HUES6 (cell line): ENCODE data around the gene WDR37.
"Not testable (repeated sequence)": the region's sequence is repeated elsewhere in the genome, so short reads cannot be mapped to it uniquely, and the experiment has no call there.

Source experiments
- H3K27ac ChIP-seq: 2 replicates; pipeline ENCODE4 v1.7.0; 2013; ENCODE audit warnings: low read depth, mild to moderate bottlenecking, low read length, inconsistent platforms
- H3K27me3 ChIP-seq: 2 replicates; pipeline ENCODE4 v1.6.1; 2013; ENCODE audit warnings: low read length; ENCODE audit not compliant: control insufficient read depth, insufficient read depth
- H3K36me3 ChIP-seq: 2 replicates; pipeline ENCODE4 v1.6.1; 2013; ENCODE audit warnings: low read length; ENCODE audit not compliant: control insufficient read depth, insufficient read depth
- H3K4me1 ChIP-seq: 2 replicates; pipeline ENCODE4 v1.6.1; 2013; ENCODE audit warnings: low read length; ENCODE audit not compliant: control insufficient read depth, insufficient read depth
- H3K4me3 ChIP-seq: 2 replicates; pipeline ENCODE4 v1.5.1; 2013; ENCODE audit warnings: low read depth, low read length
- H3K9ac ChIP-seq: one replicate; pipeline ENCODE4 v1.6.1; 2013; ENCODE audit warnings: mild to moderate bottlenecking, low read length
- H3K9me3 ChIP-seq: 2 replicates; pipeline ENCODE4 v1.6.1; 2013; ENCODE audit warnings: low read depth, low read length; ENCODE audit not compliant: control insufficient read depth, insufficient read depth

WDR37 gene

DNA sequence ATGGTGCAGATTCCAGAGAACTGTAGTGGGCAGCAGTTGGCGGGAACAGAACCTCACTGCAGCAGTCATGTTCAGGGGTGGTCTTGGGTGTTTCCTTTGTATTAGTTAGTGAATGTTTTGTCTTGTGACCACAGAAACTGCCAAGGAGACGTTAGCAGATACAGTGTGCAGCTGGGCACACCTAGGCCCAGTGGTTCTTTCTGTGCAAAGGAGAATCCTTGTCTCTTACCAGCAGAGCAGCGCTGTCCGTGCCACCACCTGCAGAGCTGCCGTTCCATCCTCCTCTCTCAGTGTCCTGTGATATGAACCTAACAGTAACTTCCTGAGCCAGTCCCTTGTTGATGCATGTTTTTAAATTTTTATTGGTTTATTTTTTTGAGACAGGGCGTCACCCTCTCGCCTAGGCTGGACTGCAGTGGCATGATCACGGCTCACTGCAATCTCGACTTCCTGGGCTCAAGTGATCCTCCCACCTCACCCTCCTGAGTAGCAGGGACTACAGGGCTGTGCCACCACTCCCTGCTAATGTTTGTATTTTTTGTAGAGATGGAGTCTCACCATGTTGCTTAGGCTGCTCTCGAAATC is 60.6 kb downstream of the WDR37 start:
- Histone ChIP-seq H3K9ac (no peak overlapping the region), H3K36me3 (peaks cover 51% of the 10 kb centered on the region), H3K4me3 (no peak overlapping the region), H3K27me3 (no peaks in the 10 kb centered on the region), H3K27ac (no peak overlapping the region), H3K9me3 (no peaks in the 10 kb centered on the region), H3K4me1 (peaks cover 8% of the 10 kb centered on the region)

DNA sequence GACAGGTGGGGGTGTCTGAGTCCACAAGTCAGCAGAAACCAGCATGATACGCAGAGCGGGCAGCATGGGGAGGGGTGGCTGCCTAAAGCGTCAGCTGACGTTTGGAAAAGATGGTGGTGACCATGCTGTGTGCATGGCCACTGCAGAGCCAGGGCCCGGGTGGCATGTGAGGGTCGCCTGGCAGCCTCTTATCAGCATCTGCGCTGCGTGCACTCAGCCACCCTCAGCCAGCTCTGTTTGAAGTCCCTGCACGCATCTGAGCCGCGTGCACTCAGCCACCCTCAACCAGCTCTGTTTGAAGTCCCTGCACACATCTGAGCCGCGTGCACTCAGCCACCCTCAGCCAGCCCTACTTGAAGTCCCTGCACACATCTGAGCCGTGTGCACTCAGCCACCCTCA is 61.5 kb downstream of the WDR37 start:
- Histone ChIP-seq H3K9ac (no peak overlapping the region), H3K27me3 (no peaks in the 10 kb centered on the region), H3K4me1 (no peaks in the 10 kb centered on the region), H3K4me3 (no peak overlapping the region), H3K9me3 (no peaks in the 10 kb centered on the region), H3K36me3 (peaks cover 54% of the 10 kb centered on the region), H3K27ac (no peak overlapping the region)

GRCh38 chr10:1118318-1118717 is 62.1 kb downstream of the WDR37 start:
- H3K27ac ChIP-seq, H3K4me1 ChIP-seq, H3K27me3 ChIP-seq, H3K9ac ChIP-seq, H3K4me3 ChIP-seq, H3K9me3 ChIP-seq: not testable (repeated sequence)
- peaks cover 48% of the 10 kb centered on the region for H3K36me3 ChIP-seq

- peaks cover 49% of the 10 kb centered on the region for H3K36me3 ChIP-seq
- no peaks in the 10 kb centered on the region for H3K4me1 ChIP-seq
- no peak overlapping the region for H3K9ac ChIP-seq
- no peaks in the 10 kb centered on the region for H3K9me3 ChIP-seq
- no peak overlapping the region for H3K27ac ChIP-seq
- H3K4me3 ChIP-seq, result no peak overlapping the region
- no peaks in the 10 kb centered on the region for H3K27me3 ChIP-seq
Measured at GRCh38 chr10:1119027-1119426, 62.8 kb downstream of the WDR37 start.

DNA sequence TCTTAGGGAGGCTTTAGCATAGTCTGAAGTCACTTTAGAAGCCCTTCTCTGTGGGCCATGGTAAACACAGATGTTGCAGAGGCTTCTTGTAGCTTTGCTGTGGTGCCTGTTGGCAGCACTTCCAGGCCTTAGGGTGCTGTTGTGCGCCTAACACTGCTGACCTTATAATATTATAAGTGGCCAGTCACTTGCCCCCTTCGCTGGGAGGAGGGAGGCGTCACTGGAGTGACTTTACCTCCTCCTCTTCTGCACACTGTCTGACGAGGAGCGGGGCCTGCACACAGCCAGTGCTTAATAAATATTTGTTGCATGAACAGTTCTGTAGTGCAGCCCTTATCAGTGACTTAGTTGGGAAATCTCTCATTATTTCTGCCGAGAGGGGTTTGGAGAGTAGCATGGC is 63.3 kb downstream of the WDR37 start:
- peaks cover 50% of the 10 kb centered on the region for H3K36me3 ChIP-seq

DNA sequence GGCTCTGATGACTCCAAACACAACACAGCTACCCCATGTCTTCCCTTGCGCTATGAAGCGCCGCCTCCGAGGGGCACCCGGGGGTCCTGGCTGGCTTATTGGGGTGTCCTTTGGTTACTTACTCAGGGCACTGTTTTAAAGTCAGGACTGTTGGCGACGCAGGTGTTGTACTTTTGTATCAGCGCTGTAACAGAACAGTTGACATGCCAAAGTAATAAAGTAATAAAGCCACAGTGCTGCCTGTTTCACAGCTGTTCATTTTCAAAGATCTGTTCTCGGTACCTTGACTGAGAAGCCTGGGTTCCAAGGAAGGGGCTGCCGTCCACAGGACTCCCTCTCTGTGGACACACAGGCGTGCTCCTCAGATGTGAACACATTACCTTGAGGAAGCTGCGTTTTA is 64.1 kb downstream of the WDR37 start:
- Histone ChIP-seq H3K36me3 (peaks cover 56% of the 10 kb centered on the region), H3K4me1 (no peaks in the 10 kb centered on the region), H3K9me3 (no peaks in the 10 kb centered on the region), H3K27me3 (no peaks in the 10 kb centered on the region), H3K9ac (no peak overlapping the region), H3K27ac (no peak overlapping the region), H3K4me3 (no peak overlapping the region)

More for the DNA sequence above, 63.3 kb downstream of the WDR37 start:
- Histone ChIP-seq H3K27ac (no peak overlapping the region), H3K9ac (no peak overlapping the region), H3K9me3 (no peaks in the 10 kb centered on the region), H3K4me1 (no peaks in the 10 kb centered on the region), H3K27me3 (no peaks in the 10 kb centered on the region), H3K4me3 (no peak overlapping the region)

- no peaks in the 10 kb centered on the region for H3K9me3 ChIP-seq
- H3K36me3 ChIP-seq, result peaks cover 55% of the 10 kb centered on the region
- no peak overlapping the region for H3K27ac ChIP-seq
- no peak overlapping the region for H3K9ac ChIP-seq
- no peaks in the 10 kb centered on the region for H3K27me3 ChIP-seq
- H3K4me3 ChIP-seq, result no peak overlapping the region
- no peaks in the 10 kb centered on the region for H3K4me1 ChIP-seq
Measured at GRCh38 chr10:1120801-1121211, 64.6 kb downstream of the WDR37 start.

- Histone ChIP-seq H3K4me3 (no peak overlapping the region), H3K9me3 (no peaks in the 10 kb centered on the region), H3K36me3 (peaks cover 56% of the 10 kb centered on the region), H3K9ac (no peak overlapping the region), H3K27me3 (no peaks in the 10 kb centered on the region), H3K27ac (no peak overlapping the region), H3K4me1 (no peaks in the 10 kb centered on the region)
Measured at GRCh38 chr10:1121271-1121970, 65.2 kb downstream of the WDR37 start.

- H3K27ac ChIP-seq, result no peak overlapping the region
- no peaks in the 10 kb centered on the region for H3K9me3 ChIP-seq
- H3K36me3 ChIP-seq, result peaks cover 50% of the 10 kb centered on the region
- H3K27me3 ChIP-seq, result no peaks in the 10 kb centered on the region
- H3K4me3 ChIP-seq, result no peak overlapping the region
- H3K9ac ChIP-seq, result no peak overlapping the region
- no peaks in the 10 kb centered on the region for H3K4me1 ChIP-seq
Measured at GRCh38 chr10:1122349-1122748, 66.2 kb downstream of the WDR37 start.

- Histone ChIP-seq H3K4me3 (no peak overlapping the region), H3K36me3 (peaks cover 50% of the 10 kb centered on the region), H3K9me3 (no peaks in the 10 kb centered on the region), H3K27me3 (no peaks in the 10 kb centered on the region), H3K27ac (no peak overlapping the region), H3K9ac (no peak overlapping the region), H3K4me1 (no peaks in the 10 kb centered on the region)
Measured at GRCh38 chr10:1123198-1123597, 67.0 kb downstream of the WDR37 start.

DNA sequence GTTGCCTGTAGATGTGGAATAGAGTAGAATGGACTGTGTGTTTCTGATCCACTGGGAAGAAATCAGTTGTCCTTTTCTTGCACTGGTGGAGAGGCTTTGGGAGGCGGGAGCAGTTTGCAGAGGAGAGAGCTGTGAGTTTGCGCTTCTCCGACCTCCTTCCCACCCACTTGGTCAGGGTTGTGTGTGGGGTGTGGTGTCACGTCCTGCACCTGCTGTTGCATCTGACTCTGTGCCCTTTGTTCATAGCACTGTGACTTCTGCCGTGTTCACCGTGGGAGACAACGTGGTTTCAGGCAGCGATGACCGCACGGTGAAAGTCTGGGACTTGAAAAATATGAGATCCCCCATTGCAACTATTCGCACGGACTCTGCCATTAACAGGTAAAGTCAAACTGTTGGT is 67.8 kb downstream of the WDR37 start:
- Histone ChIP-seq H3K27ac (no peak overlapping the region), H3K27me3 (no peaks in the 10 kb centered on the region), H3K9me3 (no peaks in the 10 kb centered on the region), H3K36me3 (peaks cover 52% of the 10 kb centered on the region), H3K9ac (no peak overlapping the region), H3K4me3 (no peak overlapping the region), H3K4me1 (no peaks in the 10 kb centered on the region)
